Erythroblast (primary cell): ENCODE data around the gene MRPL40.

ENCODE experiments used
- GATA1 ChIP-seq: IDR thresholded peaks from 2 replicates; pipeline ENCODE4 v1.6.1; 2011; ENCODE audit warnings: low read depth, mild to moderate bottlenecking, control low read depth, low read length, moderate library complexity
- POLR2A ChIP-seq: IDR thresholded peaks from 2 replicates; pipeline ENCODE4 v1.6.1; 2011; ENCODE audit warnings: mild to moderate bottlenecking, low read length

- TF ChIP-seq POLR2A: no peak
- no peak for TF ChIP-seq GATA1
Measured at GRCh38 chr22:19431649-19432132, 654 bp upstream of the MRPL40 start, which contains the start of gene HIRA.
